Transverse colon (tissue), 3 donors: ENCODE data around the gene SLC25A48.

Source experiments
- CTCF ChIP-seq, 5 experiments: fragments of 200-600 bp in 3 of 5; fragments of 450-650 bp in 2 of 5; sonication (generic) in 3 of 5; IDR thresholded peaks; 1 replicate in 2 of 5; 2 replicates in 3 of 5; pipeline ENCODE4 v1.5.1; 2016 to 2017; ENCODE audit warnings: antibody characterized with exemption in 5 of 5, inconsistent platforms in 3 of 5, mild to moderate bottlenecking in 2 of 5, moderate library complexity in 1 of 5
- POLR2A ChIP-seq: fragments of 450-650 bp; IDR thresholded peaks from one replicate; pipeline ENCODE4 v1.6.1; 2016; ENCODE audit warnings: antibody characterized with exemption, mild to moderate bottlenecking, moderate library complexity

- TF ChIP-seq CTCF (IDR thresholded peaks at IDR 0.05) (no peak), POLR2A (no peak)
Measured at GRCh38 chr5:135881244-135881643, 46.8 kb downstream of the SLC25A48 start.
